Activated naive CD4-positive, alpha-beta T cell (primary cell): ENCODE measurements around the gene GCG.

ENCODE experiments used
- DNase-seq, 4 experiments: peaks; one replicate each; lab custom pipeline; 2025; lab: John Stamatoyannopoulos, UW

GCG gene

DNA sequence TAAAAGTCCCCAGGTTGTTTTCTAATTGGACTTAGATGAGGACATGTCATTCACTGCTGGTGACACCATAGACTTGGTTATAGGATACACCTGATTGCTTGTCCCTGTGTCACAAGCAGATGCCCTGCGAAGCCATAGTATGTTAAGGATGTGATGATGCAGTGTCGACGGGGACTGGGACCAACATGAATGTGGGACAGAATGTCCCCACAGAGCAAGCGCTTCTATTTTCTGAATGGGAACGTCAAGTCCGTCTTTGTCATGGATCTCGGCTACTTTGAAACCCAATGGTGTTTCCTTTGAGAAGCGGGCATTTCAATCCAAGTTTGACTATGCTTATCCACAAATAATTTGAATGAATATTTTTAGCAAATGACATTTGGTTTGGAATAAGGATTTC lies 2.1 kb downstream of the GCG start:
- DNase-seq: no peak

DNA sequence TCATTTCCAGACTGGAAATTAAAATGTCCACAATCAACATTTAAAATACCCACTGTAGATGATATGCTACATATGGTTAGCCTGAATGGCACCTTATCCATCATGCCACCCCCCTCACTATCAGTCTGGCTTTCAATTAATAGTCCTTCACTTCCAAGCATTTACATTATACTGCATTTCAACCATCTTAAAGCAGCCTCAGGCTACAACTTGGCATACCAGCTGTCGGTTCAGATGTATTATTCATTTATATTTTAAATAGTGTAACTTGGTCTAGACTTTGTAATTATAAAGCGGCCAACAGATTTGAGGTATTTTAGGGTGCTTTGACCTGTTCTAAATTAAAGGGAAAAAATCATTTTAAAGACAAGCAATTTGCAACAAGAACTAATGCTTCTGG lies 2.6 kb downstream of the GCG start:
- DNase-seq: no peak

- no peak for DNase-seq
Measured at GRCh38 chr2:162148956-162149355, 3.1 kb downstream of the GCG start.

DNA sequence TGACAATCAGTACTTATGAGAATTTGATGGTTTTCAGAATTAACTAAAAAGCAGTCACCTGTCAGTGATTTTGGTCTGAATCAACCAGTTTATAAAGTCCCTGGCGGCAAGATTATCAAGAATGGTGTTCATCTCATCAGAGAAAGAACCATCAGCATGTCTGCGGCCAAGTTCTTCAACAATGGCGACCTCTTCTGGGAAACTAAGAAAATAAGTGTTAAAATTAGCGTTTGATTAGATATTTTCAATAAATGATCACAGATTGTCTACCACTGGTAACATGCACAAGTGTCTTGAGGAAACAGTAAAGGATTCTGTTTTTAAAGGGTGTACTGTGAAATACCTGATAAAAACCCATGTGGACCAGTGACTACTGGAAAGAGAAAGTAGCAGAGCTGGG lies 8.1 kb downstream of the GCG start:
- no peak for DNase-seq

- no peak for DNase-seq
Measured at GRCh38 chr2:162138310-162138709, 13.7 kb downstream of the GCG start.

- no peak for DNase-seq
Measured at GRCh38 chr2:162127422-162127821, 24.6 kb downstream of the GCG start.

GRCh38 chr2:162126527-162126926 lies 25.5 kb downstream of the GCG start:
- no peak for DNase-seq

DNA sequence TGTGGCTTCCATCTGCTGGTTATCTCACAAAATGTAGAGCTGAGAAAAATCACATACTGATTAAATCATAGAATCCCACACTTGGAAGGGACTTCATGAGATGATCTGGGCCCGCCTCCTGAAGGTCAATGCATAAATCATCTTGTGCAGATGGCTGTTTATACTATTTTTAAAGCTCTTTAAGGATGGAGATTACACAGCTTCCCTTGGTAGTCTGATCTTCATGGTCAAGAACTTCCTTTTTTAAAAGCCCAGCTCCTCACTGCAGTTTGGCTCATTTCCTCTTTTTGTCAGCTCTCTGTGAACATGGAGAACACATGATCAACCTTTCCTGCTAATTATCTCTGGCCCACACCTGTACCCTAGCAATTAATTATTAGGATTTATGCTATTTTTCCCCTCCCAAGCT lies 25.9 kb downstream of the GCG start:
- DNase-seq: no peak

DNA sequence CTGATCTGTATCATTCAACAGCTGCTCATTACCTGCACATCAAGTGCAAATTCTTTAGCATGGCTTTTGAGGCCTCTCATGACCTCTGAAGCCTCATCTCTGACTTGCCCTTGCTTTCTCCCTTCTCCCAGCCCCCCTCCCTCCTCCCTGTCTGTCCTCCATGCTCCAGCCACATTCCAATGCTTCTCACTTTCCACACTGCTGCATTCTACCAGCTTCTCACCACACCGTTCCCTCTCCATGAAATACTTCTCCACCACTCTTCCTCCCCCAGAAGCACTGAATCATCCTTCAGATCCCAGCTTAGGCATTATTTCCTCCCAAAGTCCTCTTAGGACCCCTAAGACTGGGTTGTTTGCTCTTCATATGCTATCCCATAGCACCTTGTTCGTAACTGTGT lies 26.9 kb downstream of the GCG start:
- DNase-seq: no peak

GRCh38 chr2:162123806-162124758 lies 28.0 kb downstream of the GCG start:
- DNase-seq: no peak

DNA sequence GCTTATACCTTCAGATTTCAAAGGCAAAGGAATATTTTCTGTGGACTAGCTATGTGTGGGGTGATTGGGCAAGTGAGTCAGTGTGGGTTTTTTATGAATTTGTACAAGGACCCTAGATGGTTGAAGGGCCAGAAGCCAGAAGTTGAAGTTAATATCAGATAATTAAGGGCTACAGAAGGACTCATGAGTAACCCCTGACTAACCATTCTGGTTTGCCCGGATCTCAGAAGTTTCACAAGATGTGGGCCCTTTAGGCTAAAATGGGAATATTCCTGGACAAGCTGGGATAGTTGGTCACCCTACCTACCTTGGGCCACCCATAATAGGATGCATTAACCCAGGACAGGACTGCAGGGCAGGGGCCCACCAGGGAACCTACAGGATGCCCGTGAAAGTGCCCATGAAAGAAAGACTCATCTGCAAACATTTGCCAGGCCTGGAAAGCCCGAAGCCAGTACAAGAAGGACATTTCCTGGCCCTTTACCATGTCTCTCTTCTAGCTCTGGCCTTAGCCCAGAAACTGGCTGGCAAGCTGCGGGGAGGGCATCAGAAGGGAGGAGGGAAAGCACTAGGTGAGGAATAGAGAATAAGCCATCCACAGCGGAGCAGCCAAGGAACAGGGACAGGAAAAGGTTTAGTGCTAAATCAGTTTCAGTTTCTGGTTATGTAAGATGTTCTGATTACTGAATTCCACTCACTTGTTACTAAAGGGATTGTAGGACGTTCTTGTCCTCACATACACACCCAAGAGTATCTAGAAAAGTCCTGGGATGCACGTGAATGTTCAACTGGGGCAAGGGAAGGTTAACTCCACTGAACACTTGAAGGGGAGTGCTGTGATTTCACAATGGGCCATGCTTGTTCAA lies 33.6 kb downstream of the GCG start:
- no peak for DNase-seq

DNA sequence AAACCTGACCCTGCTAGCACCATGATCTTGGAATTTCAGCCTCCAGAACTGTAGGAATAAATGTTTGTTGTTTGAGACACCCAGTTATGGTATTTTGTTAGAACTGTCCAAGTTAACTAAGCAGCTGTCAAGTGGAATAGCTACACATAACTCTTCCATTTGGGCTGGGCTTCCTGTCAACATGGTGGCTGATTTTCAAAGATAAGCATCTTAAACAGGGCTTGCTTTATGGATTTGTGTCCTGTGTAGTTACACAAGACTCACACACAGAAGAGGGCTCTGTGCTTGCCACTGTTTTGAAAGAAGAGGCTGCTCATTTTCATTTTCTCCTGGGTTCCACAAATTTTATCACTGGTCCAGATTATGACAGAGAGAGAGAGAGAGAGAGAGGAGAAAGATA lies 35.7 kb downstream of the GCG start:
- DNase-seq: no peak

DNA sequence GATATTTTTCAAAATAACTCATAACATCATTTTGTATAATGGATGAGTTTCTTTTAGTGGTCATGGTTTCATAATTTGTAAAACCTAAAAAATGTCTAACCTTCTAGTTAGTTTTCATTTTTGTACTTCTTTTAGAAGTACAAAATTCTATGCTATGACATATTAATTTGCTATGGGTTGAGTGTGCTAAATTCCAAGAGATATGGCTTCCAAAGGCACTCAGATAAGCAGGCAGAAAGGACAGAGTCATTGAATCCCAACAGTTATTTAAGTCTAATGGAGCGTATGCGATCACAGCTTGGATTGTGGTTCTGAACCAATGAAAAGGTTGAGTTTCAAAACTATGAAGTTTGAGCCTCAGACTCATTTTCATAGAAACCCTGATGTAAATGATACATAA lies 37.0 kb downstream of the GCG start:
- no peak for DNase-seq

DNA sequence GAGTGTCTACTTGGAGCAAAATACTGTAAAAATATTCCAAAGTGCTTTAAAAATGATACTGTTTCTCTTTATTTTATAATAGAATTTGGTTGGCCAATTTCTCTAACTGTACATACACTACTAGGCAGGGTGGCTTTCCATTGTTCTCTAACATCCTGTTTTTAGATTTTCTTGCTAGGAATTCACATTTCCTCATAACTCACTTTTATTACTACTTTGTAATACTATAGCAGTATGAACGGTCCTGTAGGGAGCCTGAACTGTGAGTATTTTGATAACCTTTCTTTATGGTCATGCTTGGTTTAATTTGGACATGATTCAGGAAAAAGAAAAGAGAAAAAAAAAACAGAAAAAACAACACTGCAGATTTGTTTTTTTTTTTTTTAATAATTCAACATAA lies 37.8 kb downstream of the GCG start:
- DNase-seq: no peak

DNA sequence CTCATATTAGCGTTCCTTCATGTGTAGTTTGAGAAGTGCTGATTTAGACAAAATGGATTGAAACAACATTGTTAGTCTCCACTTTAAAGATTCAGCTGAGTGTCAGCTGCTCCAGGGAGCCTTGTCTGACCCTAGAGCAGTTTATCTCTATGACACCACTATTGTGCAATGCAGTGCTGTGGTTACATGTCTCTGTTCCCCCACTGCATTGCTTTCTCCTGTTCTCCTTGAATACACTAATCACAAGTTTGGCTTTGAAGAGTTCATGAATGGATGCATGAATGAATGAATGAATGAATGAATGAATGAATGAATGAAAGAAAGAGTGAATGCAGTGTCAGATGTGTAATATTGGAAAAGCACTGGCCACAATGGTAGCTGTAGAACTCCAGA lies 38.3 kb downstream of the GCG start:
- DNase-seq: no peak

DNA sequence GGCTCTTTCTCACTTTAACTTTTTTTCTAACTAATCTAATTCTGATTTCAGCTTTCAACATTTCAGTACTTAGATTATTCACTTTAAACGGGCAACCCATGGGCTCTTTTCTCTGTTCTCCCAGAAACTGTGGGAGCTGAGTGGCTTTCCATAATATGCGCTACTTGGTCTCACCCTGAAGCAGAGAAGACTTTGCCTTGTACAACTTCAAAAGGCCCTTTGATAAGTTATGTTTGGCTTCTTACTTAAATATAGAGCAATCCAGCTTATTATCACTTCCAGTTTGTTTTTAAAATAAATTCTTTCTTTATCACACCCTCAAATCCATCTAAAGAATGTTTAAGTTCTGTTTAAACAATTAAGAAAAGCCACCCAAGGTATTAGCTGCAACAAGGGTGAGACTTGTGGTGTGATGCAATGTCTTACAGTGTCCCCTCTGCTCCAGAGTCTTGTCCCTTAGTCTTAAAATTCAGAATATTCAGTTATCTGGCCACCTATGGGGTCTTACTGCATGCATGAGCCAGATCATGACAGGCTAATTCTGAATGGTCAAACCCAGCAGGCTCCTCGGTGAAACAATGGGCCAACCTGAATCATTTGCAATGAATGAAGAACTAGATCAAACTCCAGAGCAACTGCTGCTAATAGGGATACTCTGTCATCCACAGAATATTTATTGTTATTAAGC lies 38.8 kb downstream of the GCG start:
- DNase-seq: no peak

DNA sequence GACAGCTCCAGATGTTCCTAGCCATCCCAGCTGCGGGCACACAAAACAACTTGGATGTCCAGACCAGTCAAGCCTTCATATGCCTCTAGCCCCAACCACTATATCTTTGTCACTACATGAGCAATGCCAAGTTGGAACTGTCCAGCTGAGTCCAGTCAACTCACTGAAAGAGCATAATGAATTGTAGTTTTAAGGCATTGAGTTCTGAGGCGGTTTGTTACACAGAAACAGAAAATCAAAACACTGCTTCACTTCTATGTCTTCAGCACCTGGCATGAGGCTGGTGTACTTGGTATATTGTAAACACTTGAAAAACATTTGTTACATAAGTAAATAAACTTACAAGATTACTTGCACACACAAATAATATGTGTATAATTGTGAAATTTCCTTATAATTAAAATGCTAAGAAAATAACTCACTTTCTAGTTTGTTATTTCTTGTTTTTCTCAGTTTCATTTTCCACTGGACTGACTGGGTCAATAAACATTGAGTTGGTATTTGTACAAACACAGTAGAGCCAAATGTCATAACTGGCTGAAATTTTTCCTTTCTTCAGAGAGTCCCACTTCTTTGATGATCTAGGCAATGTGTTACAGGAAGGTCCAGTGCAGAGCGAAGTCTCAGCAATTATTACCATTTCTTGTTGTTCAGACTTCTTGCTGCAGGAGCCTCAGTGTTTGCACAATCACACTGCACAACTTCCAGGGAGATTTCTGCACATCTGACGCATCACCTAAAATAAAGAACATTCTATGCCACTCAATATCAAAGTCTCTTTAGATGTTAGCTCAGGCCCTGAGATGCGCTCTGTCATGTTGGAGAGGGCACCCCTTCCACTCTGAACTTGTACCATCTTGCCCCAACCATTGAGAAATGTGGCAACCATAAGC lies 39.8 kb downstream of the GCG start:
- DNase-seq: no peak

DNA sequence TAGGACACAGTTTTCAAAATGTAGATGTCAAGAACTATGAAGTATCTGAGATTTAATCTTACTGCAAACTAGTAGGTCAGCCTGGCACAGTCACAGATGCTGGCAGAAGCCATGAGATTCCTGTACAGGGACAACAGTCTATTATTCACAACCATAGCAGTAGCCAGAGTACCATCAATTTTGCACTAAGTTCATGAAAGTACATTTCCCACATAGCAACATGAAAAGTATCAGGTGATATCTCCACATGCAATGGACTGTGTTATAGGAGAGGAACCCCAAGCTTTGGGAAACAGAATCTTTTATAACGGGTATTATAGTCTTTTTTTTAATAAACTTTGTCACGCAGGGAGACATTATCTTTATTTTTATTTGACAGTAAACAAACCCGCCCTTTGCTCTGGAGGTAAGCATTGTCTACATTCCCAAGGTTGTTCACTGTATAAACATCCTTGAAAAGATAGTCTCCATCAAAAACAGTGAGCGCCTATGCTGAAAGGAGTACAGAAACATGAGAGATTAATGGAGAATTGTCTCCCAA lies 44.6 kb downstream of the GCG start:
- no peak for DNase-seq

DNA sequence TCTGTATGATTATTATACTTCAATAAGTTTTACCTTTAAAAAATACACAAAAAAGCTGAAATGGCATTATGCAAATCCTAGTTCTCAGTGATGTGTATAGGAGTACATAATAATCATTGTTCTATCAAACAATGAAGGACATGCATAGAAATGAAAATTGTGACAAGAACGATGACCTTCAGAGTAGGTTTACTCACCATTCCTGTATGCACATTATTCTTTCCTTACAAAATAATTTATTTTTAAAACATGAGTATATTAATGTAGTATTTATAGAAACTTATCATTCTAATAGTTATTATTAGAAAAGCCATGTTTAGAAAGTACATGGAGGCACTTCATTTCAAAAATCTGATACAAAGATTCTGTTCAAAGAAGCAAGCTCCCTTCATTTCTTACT lies 45.3 kb downstream of the GCG start:
- no peak for DNase-seq

DNA sequence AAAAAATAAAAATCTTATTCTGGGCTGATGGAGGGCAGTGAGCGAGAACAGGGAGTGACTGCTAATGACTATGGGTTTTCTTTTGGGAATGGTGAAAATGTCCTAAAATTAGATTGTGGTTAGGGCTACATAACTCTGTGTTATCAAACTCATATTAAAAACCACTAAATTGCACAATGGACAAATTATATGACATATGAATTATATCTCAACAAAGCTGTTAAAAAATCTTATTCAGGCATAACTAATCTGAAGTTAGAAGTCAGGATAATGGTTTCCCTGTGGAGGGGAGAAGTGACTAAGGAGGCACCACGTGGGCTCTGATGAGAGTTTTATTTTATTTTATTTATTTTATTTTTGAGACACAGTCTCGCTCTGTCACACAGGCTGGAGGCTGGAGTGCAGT lies 45.9 kb downstream of the GCG start:
- no peak for DNase-seq

- no peak for DNase-seq
Measured at GRCh38 chr2:162103443-162104009, 48.5 kb downstream of the GCG start.
